Measurements from ENCODE around the gene PINLYP.
A peak's percentile ranks its signal among the peaks of the same experiment; 100 is the strongest.

PINLYP gene

GRCh38 chr19:43618921-43619261 lies 43.3 kb downstream of the PINLYP start:
- H3K4me1 ChIP-seq (ENCODE audit: insufficient read depth, low read length, severe bottlenecking) = peaks cover 29% of the 10 kb centered on the region
- no peaks in the 10 kb centered on the region for H3K27me3 ChIP-seq (ENCODE audit: insufficient read depth, low read length)
- peak overlapping the region; percentile 80 for H3K9ac ChIP-seq (ENCODE audit: low read length)
- no peak overlapping the region for H2AFZ ChIP-seq (ENCODE audit: low read length)
- H3F3A ChIP-seq (ENCODE audit: insufficient read depth, low read length) = peaks cover 4% of the 10 kb centered on the region; the same call in 1 of the 2 replicates
- peak overlapping the region; percentile 91 for H3K27ac ChIP-seq (ENCODE audit: low read depth, low read length, poor library complexity, severe bottlenecking)
- TF ChIP-seq CTCF (IDR thresholded peaks at IDR 0.05; ENCODE audit: low read length) (no peak), EZH2 (IDR thresholded peaks at IDR 0.05; ENCODE audit: borderline replicate concordance, low read length) (no peak)
- H3K9me2 ChIP-seq (ENCODE audit: low read depth, low read length) = no peaks in the 10 kb centered on the region
- peaks cover 4% of the 10 kb centered on the region for H3K36me3 ChIP-seq (ENCODE audit: insufficient read depth, low read length)
- no peaks in the 10 kb centered on the region for H3K9me3 ChIP-seq (ENCODE audit: low read length)
- peaks cover 35% of the 10 kb centered on the region for H3K79me2 ChIP-seq (ENCODE audit: insufficient read depth, low read length)
- H4K20me1 ChIP-seq (ENCODE audit: insufficient read depth, low read length) = no peaks in the 10 kb centered on the region
- peak overlapping the region; percentile 66 for H3K4me3 ChIP-seq (ENCODE audit: low read depth, low read length, poor library complexity, severe bottlenecking)
- peak overlapping the region; percentile 99 for H3K4me2 ChIP-seq (ENCODE audit: low read length)

- Histone ChIP-seq H4K20me1 (ENCODE audit: insufficient read depth, low read length) (no peaks in the 10 kb centered on the region), H3K79me2 (ENCODE audit: insufficient read depth, low read length) (peaks cover 35% of the 10 kb centered on the region)
These were observed 43.9 kb downstream of the PINLYP start, which contains the start of gene ZNF428 for GRCh38 chr19:43619262-43620060. TSS of gene ZNF428 (minus strand) at chr19:43619629. CDS start at chr19:43614304, 5,325 bp downstream.

More at GRCh38 chr19:43619262-43620060, 43.9 kb downstream of the PINLYP start, which contains the start of gene ZNF428:
- Histone ChIP-seq H3F3A (ENCODE audit: insufficient read depth, low read length) (peaks cover 4% of the 10 kb centered on the region; the same call in 1 of the 2 replicates), H3K4me1 (ENCODE audit: insufficient read depth, low read length, severe bottlenecking) (peaks cover 29% of the 10 kb centered on the region), H3K9ac (ENCODE audit: low read length) (peak within 1 kb of the TSS; percentile 80), H3K4me3 (ENCODE audit: low read depth, low read length, poor library complexity, severe bottlenecking) (peak within 1 kb of the TSS; percentile 66), H3K4me2 (ENCODE audit: low read length) (peak within 1 kb of the TSS; percentile 99), H3K27ac (ENCODE audit: low read depth, low read length, poor library complexity, severe bottlenecking) (peak within 1 kb of the TSS; percentile 91), H2AFZ (ENCODE audit: low read length) (0 out of 2 replicates have a peak within 1 kb of the TSS, but pooled peaks have one; percentile 16), H3K9me2 (ENCODE audit: low read depth, low read length) (no peaks in the 10 kb centered on the region), H3K27me3 (ENCODE audit: insufficient read depth, low read length) (no peaks in the 10 kb centered on the region), H3K36me3 (ENCODE audit: insufficient read depth, low read length) (no peaks in the 10 kb centered on the region), H3K9me3 (ENCODE audit: low read length) (no peaks in the 10 kb centered on the region)
- TF ChIP-seq CTCF (IDR thresholded peaks at IDR 0.05; ENCODE audit: low read length) (peak; percentile 9; the same call in 1 of the 2 replicates), EZH2 (IDR thresholded peaks at IDR 0.05; ENCODE audit: borderline replicate concordance, low read length) (no peak)
